Hematopoietic multipotent progenitor cell treated with erythropoietin and hydrocortisone succinate and interleukin-3 and kit ligand, for 8 days (in vitro differentiated cells): Measurements from ENCODE around the gene AGPAT4.
"Not testable (repeated sequence)": the region's sequence is repeated elsewhere in the genome, so short reads cannot be mapped to it uniquely, and the experiment has no call there.

Experiments
- DNase-seq: peaks from one replicate; pipeline ENCODE4 v3.0.0-alpha.2; 2015

The AGPAT4 gene

GRCh38 chr6:161226009-161226964 is 47.6 kb downstream of the AGPAT4 start:
- DNase-seq: peak; percentile 86

GRCh38 chr6:161225681-161226008 is 48.2 kb downstream of the AGPAT4 start:
- no peak for DNase-seq

GRCh38 chr6:161224951-161225680 is 48.7 kb downstream of the AGPAT4 start:
- not testable (repeated sequence) for DNase-seq

GRCh38 chr6:161223646-161224045 is 50.2 kb downstream of the AGPAT4 start:
- no peak for DNase-seq

GRCh38 chr6:161222706-161223234 is 51.1 kb downstream of the AGPAT4 start:
- DNase-seq: no peak

GRCh38 chr6:161220346-161220745 is 53.5 kb downstream of the AGPAT4 start:
- DNase-seq: no peak

- no peak for DNase-seq
These were observed 54.2 kb downstream of the AGPAT4 start for GRCh38 chr6:161219680-161220079.

- no peak for DNase-seq
These were observed 55.6 kb downstream of the AGPAT4 start for GRCh38 chr6:161218222-161218621.

GRCh38 chr6:161217628-161218027 is 56.2 kb downstream of the AGPAT4 start:
- DNase-seq: no peak

GRCh38 chr6:161216616-161217205 is 57.1 kb downstream of the AGPAT4 start:
- DNase-seq: no peak

GRCh38 chr6:161215876-161216615 is 57.8 kb downstream of the AGPAT4 start:
- DNase-seq: no peak

GRCh38 chr6:161215193-161215592 is 58.7 kb downstream of the AGPAT4 start:
- DNase-seq: no peak

- DNase-seq: peak; percentile 61
These were observed 59.1 kb downstream of the AGPAT4 start for GRCh38 chr6:161214722-161215121.

- no peak for DNase-seq
These were observed 61.0 kb downstream of the AGPAT4 start for GRCh38 chr6:161212902-161213301.

GRCh38 chr6:161211380-161212035 is 62.4 kb downstream of the AGPAT4 start:
- DNase-seq: no peak

GRCh38 chr6:161210857-161211256 is 63.0 kb downstream of the AGPAT4 start:
- DNase-seq: no peak

GRCh38 chr6:161207200-161207599 is 66.7 kb downstream of the AGPAT4 start:
- DNase-seq: no peak

GRCh38 chr6:161204866-161205557 is 68.8 kb downstream of the AGPAT4 start:
- DNase-seq: no peak

- peak; percentile 25 for DNase-seq
These were observed 73.1 kb downstream of the AGPAT4 start for GRCh38 chr6:161200610-161201370.

- no peak for DNase-seq
These were observed 74.0 kb downstream of the AGPAT4 start for GRCh38 chr6:161199850-161200249.
